WI38 (cell line): ENCODE measurements around the gene FAM3B.
A peak's percentile ranks its signal among the peaks of the same experiment; 100 is the strongest.

Experiments used
- H3K4me3 ChIP-seq: 2 replicates; pipeline ENCODE4 v1.5.1; 2011; ENCODE audit warnings: low read depth, mild to moderate bottlenecking, control low read depth, low read length
- CTCF ChIP-seq: IDR thresholded peaks from 2 replicates; pipeline ENCODE4 v1.5.1; 2012; ENCODE audit warnings: low read depth, mild to moderate bottlenecking, control low read depth, low read length

The FAM3B gene

GRCh38 chr21:41282412-41282811 lies 34.2 kb upstream of the FAM3B start:
- H3K4me3 ChIP-seq = no peak overlapping the region
- TF ChIP-seq CTCF = no peak

GRCh38 chr21:41283211-41283818 lies 33.3 kb upstream of the FAM3B start:
- peak; percentile 42; the same call in 1 of the 2 replicates for TF ChIP-seq CTCF

DNA sequence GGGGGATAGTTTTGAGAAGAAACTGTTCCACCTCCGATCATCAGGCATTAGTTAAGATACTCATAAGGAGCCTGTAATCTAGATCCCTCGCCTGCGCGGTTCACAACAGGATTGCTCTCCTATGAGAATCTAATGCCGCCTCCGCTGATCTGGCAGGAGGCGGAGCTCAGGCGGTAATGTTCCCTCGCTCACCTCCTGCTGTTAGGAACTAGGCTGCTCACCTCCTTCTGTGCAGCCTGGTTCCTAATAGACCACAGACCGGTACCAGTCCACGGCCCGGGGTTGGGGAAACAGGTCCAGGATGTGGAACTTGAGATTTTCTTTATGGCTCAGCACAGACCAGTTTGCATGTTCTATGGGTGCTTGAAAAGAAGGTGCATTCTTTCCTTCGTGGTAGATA lies 27.2 kb upstream of the FAM3B start:
- H3K4me3 ChIP-seq = no peak overlapping the region
- no peak for TF ChIP-seq CTCF

More at GRCh38 chr21:41283211-41283818, 33.3 kb upstream of the FAM3B start:
- no peak overlapping the region for H3K4me3 ChIP-seq

DNA sequence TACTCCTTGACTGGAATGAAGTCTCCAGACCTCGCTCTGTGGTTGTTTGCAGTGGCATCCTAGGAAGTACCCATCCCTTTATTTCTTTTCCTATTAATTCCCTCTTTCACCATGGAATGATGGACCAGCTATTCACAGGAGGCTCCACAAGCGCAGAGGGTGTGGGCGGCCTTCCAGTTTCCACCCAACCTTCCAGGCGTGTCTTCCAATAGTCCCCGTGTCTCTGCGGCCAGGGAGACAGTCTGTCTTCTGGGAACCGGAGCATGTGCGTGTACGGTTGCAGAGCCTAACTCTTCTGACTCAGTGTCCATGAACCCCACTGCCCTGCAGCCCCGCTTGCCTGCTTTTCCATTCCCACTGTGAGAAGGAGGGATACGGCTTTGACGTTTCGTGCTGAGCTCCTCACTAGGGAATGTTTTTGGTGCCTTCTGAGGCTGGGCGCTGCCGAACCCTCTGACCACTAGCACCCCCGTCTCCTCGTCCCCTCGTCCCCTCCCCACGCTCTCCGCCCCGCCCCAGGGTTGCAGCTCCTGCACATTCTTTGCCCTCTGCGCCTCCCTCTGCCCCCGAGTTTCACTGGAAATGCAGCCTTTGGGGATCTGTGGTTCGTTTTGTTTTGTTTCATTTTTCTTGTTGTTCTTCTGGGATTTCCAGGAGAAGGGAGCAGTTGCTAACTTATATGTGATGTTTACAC lies 26.3 kb upstream of the FAM3B start:
- no peak overlapping the region for H3K4me3 ChIP-seq
- TF ChIP-seq CTCF = no peak

GRCh38 chr21:41294548-41295231 lies 21.9 kb upstream of the FAM3B start:
- no peak overlapping the region for H3K4me3 ChIP-seq
- TF ChIP-seq CTCF = no peak

- no peak for TF ChIP-seq CTCF
- H3K4me3 ChIP-seq = no peak overlapping the region
These were observed 20.8 kb upstream of the FAM3B start for GRCh38 chr21:41295721-41296254.

DNA sequence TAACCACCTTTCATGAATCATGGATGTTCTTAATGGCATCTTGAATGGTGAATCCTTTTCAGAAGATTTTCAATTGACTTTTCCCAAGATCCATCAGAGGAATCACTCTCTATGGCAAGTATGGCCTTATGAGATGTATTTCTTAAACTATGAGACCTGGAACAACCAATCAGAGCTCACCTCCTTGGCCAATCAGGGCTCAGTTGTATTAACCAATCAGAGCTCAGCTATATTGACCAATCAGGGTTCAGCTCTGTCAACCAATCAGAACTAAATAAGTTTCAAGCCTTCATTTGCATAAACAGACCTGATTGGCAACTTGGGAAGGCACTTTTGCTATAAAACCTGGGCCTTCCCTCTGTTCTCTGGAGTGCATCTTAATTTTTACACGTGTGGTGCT lies 13.6 kb upstream of the FAM3B start:
- TF ChIP-seq CTCF = no peak
- no peak overlapping the region for H3K4me3 ChIP-seq
